ENCODE data around the gene MARS1.
A peak's percentile ranks its signal among the peaks of the same experiment; 100 is the strongest.
"Not testable (repeated sequence)": the region's sequence is repeated elsewhere in the genome, so short reads cannot be mapped to it uniquely, and the experiment has no call there.

Gene MARS1

GRCh38 chr12:57487597-57488401 is at the start of gene MARS1:
TSS of gene MARS1 (plus strand) at chr12:57488068. CDS start at chr12:57488091, 23 bp downstream.
- DNase-seq (ENCODE audit: low spot score): peak; percentile 97

- no peak for DNase-seq (ENCODE audit: low spot score)
These were observed 49.5 kb upstream of the MARS1 start for GRCh38 chr12:57438400-57438799.

GRCh38 chr12:57439762-57440266 is 48.1 kb upstream of the MARS1 start:
- DNase-seq (ENCODE audit: low spot score): no peak

- not testable (repeated sequence) for DNase-seq (ENCODE audit: low spot score)
These were observed 46.5 kb upstream of the MARS1 start for GRCh38 chr12:57441393-57441792.

- no peak for DNase-seq (ENCODE audit: low spot score)
These were observed 45.9 kb upstream of the MARS1 start for GRCh38 chr12:57441846-57442427.

GRCh38 chr12:57444337-57444736 is 43.5 kb upstream of the MARS1 start:
- not testable (repeated sequence) for DNase-seq (ENCODE audit: low spot score)

GRCh38 chr12:57444744-57445143 is 43.1 kb upstream of the MARS1 start:
- no peak for DNase-seq (ENCODE audit: low spot score)

GRCh38 chr12:57446292-57446960 is 41.4 kb upstream of the MARS1 start:
- no peak for DNase-seq (ENCODE audit: low spot score)

GRCh38 chr12:57448669-57449068 is 39.2 kb upstream of the MARS1 start:
- no peak for DNase-seq (ENCODE audit: low spot score)

GRCh38 chr12:57449375-57449774 is 38.5 kb upstream of the MARS1 start:
- no peak for DNase-seq (ENCODE audit: low spot score)

GRCh38 chr12:57450057-57450456 is 37.8 kb upstream of the MARS1 start:
- no peak for DNase-seq (ENCODE audit: low spot score)

GRCh38 chr12:57451233-57451778 is 36.6 kb upstream of the MARS1 start:
- no peak for DNase-seq (ENCODE audit: low spot score)

- DNase-seq (ENCODE audit: low spot score): no peak
These were observed 35.5 kb upstream of the MARS1 start for GRCh38 chr12:57452181-57452936.

- peak; percentile 60 for DNase-seq (ENCODE audit: low spot score)
These were observed 34.8 kb upstream of the MARS1 start for GRCh38 chr12:57452937-57453509.

- no peak for DNase-seq (ENCODE audit: low spot score)
These were observed 33.7 kb upstream of the MARS1 start for GRCh38 chr12:57454213-57454565.

- DNase-seq (ENCODE audit: low spot score): no peak
These were observed 33.1 kb upstream of the MARS1 start, which contains the start of gene INHBE for GRCh38 chr12:57454566-57455373. TSS of gene INHBE (plus strand) at chr12:57455307. CDS start at chr12:57455537, 230 bp downstream.

GRCh38 chr12:57455374-57456144 is 32.3 kb upstream of the MARS1 start:
- DNase-seq (ENCODE audit: low spot score): no peak

GRCh38 chr12:57456145-57456700 is 31.6 kb upstream of the MARS1 start:
- DNase-seq (ENCODE audit: low spot score): peak; percentile 28

GRCh38 chr12:57456737-57457490 is 31.0 kb upstream of the MARS1 start:
- no peak for DNase-seq (ENCODE audit: low spot score)
